HG02870 (cell line): ENCODE measurements around the gene NPIPA1.
"Not testable (repeated sequence)": the region's sequence is repeated elsewhere in the genome, so short reads cannot be mapped to it uniquely, and the experiment has no call there.

Experiments used
- ATAC-seq: cut with Tn5 transposase; IDR thresholded peaks from one replicate; pipeline ENCODE4 v1.9.1; 2021; ENCODE audit warnings: mild to moderate bottlenecking, moderate library complexity; ENCODE audit not compliant: unreplicated experiment

The NPIPA1 gene

GRCh38 chr16:14937143-14937542 lies at the start of gene NPIPA1:
TSS of gene NPIPA1 (plus strand) at chr16:14937443. CDS start at chr16:14937443, 0 bp downstream.
- ATAC-seq = not testable (repeated sequence)

DNA sequence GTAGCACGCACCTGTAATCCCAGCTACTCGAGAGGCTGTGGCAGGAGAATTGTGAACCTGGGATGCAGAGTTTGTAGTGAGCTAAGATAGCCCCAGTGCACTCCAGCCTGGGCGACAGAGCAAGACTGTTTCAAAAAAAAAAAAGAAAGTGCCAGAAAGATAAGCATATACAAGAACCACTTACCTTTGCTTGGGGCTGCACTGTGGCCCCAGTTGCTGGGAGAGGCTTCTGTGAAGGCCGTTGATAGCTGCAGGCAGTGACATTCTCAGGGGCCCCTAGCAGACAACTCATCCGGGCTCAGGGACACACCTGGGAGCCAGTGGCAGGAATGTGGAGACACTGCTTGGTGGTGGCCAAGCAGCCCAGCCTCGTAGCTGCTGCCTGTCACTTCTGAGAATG lies 45.1 kb upstream of the NPIPA1 start:
- ATAC-seq = not testable (repeated sequence)

DNA sequence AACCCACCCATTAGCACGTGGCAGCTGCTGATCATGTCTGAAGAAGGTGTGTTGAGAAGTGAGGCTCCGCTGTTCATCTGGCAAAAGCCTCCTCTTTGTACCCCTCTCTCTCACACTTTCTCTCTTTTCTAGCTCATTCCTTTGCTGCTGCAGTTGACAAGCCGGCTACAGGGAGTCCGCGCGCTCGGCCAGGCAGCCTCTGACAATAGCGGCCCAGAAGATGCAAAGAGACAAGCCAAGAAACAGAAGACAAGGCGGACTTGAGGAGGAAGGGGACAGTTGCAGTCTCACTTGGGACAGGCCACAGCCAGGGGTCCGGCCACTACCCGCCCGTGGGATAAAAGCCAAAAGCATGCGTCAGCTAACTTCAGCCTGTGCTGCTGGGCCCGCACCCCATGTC lies 41.9 kb upstream of the NPIPA1 start:
- ATAC-seq = not testable (repeated sequence)

DNA sequence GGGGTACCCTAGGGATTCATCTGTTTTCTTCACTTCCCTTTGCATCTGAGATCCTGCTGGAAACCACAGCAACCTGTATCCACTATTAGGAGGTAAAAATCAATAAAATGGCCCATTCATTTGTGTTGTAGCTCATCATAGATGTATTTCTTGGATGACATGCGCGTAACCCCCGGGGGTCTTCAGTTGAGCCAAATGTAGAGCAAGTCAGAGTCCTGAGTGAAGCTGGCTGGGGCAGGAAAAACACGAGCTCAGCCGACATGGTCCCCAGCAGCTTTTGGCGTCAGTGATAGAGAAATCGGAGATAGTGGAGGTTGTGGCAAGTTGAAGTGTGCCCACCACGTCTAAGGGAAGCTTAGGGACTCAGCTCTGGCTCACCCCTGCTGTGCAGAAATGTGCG lies 41.2 kb upstream of the NPIPA1 start:
- ATAC-seq = not testable (repeated sequence)

DNA sequence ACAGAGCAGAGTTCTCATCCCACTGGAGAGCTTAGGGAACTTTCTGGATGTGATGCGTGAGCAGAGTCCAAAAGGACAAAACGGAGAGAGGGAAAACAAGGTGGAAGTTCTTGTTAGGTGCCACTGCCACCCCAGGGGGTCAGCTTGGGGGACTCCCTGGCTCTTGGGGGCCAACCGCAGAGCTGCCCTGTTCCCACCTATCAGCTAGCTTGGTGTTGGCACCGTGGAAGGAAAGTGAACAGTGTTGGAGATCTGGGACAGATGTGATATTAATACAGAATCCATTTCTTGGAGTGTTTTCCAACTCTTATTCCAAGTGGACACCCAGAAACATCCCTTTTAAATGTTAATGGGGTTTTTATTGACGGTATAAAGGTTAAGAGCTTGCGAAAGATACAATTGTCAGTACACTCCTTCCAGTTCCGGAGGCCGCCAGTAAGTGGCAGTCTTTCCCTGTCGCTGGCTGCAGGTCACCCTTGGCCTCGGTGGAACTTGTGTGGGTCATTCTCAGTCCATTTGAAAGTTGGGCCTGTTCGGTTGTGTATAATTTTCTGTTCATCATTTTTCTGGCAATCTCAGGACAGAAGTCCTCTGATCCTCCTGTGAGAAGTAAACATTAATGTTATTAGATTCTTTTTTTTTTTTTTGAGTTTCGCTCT lies 40.1 kb upstream of the NPIPA1 start:
- ATAC-seq = not testable (repeated sequence)

DNA sequence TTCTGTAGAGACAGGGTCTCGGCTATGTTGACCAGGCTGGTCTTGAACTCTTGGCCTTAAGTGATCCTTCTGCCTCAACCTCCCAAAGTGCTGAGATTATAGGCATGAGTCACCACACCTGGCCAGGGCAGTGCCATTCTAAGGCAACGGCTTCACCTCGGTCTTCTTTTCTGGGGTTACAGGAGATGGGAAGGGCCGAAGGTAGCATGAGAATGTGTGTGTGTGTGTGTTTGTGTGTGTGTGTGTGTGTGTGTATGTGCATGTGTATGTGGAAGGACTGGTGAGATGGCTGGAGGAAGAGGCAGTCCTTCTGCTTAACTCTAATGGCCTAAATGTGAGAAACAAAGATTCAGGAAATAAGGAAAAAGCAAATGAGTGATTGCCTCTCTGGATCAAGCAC lies 39.1 kb upstream of the NPIPA1 start:
- ATAC-seq = not testable (repeated sequence)

DNA sequence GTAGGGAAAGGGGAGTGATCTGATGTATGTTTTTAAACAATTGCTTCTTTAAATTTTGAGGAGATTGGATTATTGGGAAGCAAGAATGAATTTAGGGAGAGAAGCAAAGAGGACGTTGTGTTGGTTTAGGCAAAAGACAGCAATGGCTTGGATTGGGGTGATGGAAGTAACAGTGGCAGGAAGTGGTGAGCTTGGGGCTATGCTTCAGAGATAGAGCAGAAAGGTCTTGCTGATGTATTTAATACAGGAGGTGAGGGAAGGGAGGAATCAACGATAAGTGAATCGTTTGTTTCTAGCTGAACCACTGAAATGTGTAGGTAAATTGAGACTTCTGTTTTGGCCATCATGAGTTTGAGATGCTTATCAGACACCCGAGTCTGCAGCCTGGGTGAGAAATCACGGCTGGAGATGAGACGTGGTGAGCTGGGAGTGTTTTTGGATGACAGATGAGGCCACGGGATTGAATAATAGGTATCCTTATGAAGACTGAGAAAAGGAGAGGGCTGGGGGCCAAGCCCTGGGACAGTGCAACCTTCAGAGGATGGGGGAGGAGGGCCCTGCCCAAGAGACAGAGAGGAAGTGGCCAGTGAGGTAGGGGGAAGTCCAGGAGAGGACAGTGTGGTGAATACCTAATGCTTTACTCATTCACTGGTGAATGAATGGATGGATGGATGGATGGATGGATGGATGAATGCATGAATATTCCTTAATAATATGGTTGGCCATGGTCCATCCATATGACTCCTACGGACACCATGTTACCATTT lies 33.9 kb upstream of the NPIPA1 start:
- not testable (repeated sequence) for ATAC-seq

GRCh38 chr16:14909744-14910143 lies 27.5 kb upstream of the NPIPA1 start:
- ATAC-seq = not testable (repeated sequence)

- not testable (repeated sequence) for ATAC-seq
Measured at GRCh38 chr16:14910833-14911629, 26.2 kb upstream of the NPIPA1 start.

- not testable (repeated sequence) for ATAC-seq
Measured at GRCh38 chr16:14911954-14912353, 25.3 kb upstream of the NPIPA1 start.

DNA sequence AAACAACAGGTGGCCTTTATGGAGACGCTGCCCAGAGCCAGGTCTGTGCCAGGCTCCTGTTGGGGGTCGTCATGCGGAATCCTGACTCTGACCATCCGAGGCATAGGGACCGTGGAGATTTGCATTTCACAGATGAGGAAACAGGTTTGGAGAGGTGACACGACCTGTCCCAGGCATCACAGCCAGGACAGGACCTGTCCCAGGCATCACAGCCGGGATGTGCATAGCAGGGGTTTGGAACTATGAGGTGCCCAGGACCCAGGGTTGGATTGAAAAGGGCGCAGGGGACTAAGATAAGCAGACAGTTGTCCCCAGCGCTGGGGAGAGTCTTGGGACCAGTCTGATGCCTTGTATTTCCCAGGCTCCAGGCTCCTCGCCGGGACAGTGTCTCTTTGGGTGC lies 24.7 kb upstream of the NPIPA1 start:
- not testable (repeated sequence) for ATAC-seq

DNA sequence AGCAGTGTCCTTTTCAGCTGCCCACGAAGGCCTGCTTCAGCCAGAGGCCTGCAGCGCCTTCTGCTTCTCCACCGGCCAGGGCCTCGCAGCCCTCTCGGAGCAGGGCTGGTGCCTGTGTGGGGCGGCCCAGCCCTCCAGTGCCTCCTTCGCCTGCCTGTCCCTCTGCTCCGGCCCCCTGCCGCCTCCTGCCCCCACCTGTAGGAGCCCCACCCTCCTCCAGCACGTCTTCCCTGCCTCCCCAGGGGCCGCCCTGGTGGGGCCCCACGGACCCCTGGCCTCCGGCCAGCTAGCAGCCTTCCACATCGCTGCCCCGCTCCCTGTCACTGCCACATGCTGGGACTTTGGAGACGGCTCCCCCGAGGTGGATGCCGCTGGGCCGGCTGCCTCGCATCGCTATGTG lies 18.7 kb upstream of the NPIPA1 start:
- not testable (repeated sequence) for ATAC-seq

DNA sequence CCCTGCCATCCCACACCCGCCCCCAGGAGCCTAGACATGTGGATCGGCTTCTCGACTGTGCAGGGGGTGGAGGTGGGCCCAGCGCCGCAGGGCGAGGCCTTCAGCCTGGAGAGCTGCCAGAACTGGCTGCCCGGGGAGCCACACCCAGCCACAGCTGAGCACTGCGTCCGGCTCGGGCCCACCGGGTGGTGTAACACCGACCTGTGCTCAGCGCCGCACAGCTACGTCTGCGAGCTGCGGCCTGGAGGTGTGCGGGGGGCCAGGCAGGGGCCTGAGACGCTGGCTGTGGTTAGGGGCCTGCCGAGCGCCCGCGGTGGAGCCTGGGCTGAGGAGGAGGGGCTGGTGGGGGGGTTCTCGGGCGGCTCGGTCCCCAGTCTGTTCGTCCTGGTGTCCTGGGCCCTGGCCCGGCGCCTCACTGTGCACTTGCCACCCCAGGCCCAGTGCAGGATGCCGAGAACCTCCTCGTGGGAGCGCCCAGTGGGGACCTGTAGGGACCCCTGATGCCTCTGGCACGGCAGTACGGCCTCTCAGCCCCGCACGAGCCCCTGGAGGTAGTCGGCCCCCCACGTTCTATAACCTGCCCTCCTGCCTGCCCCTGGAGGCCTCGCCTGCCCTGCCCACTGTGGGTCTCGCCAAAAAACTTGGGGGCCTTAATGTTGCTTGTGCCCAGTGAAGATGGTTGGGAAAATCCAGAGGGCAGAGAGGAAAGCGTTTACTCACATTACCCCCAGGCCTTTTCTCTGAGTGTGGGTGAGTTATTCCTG lies 17.2 kb upstream of the NPIPA1 start:
- ATAC-seq = not testable (repeated sequence)

DNA sequence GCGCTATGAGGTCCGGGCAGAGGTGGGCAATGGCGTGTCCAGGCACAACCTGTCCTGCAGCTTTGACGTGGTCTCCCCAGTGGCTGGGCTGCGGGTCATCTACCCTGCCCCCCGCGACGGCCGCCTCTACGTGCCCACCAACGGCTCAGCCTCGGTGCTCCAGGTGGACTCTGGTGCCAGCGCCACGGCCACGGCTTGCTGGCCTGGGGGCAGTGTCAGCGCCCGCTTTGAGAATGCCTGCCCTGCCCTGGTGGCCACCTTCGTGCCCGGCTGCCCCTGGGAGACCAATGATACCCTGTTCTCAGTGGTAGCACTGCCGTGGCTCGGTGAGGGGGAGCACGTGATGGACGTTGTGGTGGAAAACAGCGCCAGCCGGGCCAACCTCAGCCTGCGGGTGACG lies 15.0 kb upstream of the NPIPA1 start:
- ATAC-seq = not testable (repeated sequence)

DNA sequence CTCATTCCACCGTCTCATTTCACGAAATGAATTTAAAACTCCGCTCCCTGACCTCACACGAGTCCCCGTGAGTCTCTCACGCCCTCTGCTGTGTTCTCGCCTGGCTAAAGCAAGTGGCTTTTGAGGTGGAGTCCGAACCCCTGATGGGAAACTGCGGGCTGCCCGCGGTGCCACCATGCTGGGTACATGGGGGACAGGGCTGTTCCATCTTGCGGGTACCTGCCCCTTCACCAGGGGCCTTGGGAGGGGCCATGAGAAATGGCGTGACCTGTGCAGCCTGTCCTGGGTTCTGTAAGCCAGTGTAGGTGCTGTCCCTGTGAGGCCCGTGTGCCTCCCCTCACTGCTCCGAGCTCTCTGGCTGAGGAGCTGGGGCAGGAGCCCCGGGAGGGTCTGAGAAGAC lies 14.3 kb upstream of the NPIPA1 start:
- not testable (repeated sequence) for ATAC-seq

DNA sequence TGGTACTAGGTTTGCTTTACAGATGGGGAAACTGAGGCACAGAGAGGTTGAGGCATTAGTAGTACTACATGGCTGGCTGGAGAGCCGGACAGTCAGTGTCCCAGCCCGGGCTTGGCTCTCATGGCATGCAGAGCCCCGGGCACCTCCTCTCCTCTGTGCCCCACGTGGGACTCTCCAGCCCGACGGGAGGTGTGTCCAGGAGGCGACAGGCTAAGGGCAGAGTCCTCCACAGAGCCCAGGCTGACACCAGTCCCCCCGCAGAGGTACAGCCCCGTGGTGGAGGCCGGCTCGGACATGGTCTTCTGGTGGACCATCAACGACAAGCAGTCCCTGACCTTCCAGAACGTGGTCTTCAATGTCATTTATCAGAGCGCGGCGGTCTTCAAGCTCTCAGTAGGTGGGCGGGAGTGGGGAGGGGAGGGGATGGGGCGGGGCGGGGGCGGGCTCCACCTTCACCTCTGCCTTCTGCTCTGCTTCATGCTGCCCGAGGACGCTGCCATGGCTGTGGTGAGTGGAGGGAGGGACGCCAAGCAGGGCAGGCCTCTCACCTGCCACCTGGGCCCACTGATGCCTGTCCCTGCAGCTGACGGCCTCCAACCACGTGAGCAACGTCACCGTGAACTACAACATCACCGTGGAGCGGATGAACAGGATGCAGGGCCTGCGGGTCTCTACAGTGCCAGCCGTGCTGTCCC lies 13.7 kb upstream of the NPIPA1 start:
- ATAC-seq = not testable (repeated sequence)

DNA sequence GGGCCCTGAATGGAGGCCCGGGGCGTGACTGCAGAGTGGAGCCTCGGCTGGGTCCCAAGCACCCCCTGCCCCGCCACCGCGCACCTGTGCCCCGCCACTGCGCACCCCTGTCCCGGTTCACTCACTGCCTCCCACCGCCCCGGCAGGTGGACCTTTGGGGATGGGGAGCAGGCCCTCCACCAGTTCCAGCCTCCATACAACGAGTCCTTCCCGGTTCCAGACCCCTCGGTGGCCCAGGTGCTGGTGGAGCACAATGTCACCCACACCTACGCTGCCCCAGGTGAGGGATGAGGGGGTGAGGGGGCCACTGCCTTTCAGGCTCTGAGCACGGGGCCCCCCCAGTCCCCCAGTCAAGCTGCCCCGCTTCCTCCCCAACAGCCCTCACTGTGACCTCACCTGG lies 12.9 kb upstream of the NPIPA1 start:
- ATAC-seq = not testable (repeated sequence)

DNA sequence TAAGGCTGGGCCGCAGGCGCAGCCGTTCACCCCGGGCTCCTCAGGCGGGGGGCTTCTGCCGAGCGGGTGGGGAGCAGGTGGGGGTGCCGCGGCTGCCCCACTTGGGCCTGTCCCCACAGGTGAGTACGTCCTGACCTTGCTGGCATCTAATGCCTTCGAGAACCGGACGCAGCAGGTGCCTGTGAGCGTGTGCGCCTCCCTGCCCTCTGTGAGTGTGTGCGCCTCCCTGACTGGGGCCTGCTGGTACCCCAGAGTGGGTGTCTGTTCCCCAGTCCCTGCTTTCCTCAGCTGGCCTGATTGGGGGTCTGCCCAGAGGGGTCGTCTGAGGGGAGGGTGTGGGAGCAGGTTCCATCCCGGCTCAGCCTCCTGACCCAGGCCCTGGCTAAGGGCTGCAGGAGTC lies 12.3 kb upstream of the NPIPA1 start:
- not testable (repeated sequence) for ATAC-seq

- not testable (repeated sequence) for ATAC-seq
Measured at GRCh38 chr16:14928064-14928714, 9.1 kb upstream of the NPIPA1 start.
